HG03571 (cell line): ENCODE data around the gene PWWP2B.
A peak's percentile ranks its signal among the peaks of the same experiment; 100 is the strongest.

Source experiments
- ATAC-seq: cut with Tn5 transposase; IDR thresholded peaks from one replicate; pipeline ENCODE4 v1.9.1; 2021; ENCODE audit not compliant: unreplicated experiment

The PWWP2B gene

GRCh38 chr10:132444877-132445351 lies 47.9 kb downstream of the PWWP2B start:
- no peak for ATAC-seq

DNA sequence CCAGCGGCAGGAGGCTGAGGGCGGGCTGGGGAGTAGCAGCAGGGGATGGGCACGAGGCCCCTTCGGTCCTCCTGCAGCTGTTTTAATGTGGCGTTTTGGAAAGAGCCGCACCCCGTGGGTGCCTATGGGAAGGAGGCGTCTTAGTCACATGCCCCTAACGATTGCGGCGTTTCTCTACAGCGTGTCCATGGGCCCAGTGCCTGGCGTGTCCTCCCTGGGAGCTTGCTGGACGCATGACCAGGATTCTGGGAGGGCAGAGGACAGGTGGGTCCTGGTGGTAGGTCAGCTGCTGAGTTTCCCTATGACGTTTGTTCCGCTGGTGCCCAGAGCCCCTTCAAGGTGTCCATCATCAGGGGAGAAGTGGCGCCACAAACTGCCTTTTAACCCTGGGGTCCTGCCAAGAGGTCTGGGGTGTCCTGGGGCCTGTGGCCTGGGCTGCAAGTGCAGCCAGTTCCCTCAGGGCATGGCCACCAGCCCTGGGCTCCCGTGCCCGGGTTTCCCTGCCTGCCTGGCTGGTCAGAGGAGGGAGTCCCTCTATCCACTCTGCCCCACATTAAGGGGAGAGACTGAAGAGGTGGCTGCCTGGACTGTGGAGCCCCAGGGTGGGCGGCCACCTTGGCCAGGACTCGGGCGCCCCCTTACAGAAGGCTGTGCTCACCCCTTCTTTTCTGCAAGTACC lies 48.7 kb downstream of the PWWP2B start:
- no peak for ATAC-seq

GRCh38 chr10:132446195-132446581 lies 49.2 kb downstream of the PWWP2B start:
- no peak for ATAC-seq

GRCh38 chr10:132446661-132447445 lies 49.9 kb downstream of the PWWP2B start:
- no peak for ATAC-seq

- ATAC-seq, result no peak
Observed at GRCh38 chr10:132447446-132448247, 50.6 kb downstream of the PWWP2B start.

GRCh38 chr10:132448248-132448731 lies 51.3 kb downstream of the PWWP2B start:
- ATAC-seq, result no peak

DNA sequence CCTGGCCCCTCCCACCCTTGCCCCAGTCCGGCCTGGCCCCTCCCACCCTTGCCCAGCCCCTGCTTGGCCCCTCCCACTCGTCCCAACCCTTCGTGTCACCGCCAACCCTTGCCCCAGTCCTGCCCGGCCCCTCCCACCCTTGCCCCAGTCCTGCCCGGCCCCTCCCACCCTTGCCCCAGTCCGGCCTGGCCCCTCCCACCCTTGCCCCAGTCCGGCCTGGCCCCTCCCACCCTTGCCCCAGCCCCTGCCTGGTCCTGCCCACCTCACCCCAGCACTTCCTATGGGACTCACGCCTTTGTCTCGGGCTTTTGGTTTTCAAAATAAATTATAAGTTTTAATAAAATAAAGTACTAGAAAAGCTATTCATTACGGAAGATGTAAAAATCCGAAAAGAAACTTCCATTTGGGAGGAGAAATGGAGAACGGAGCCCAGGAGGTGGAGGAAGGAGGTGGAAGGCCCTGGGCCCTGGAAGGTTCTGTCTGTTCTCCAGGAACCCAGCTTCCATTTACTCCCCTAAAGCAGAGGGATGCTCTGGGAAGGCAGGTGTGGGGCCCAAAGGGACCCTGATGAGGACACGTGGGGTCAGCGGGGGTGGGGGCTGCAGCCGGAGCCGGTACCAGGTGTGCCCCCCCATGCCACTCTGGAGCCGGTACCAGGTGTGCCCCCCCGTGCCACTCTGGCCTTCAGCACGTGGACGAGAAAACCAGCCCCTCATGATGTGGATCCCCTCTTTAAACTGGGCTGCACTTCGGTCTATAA lies 52.2 kb downstream of the PWWP2B start:
- no peak for ATAC-seq

GRCh38 chr10:132449811-132450181 lies 52.8 kb downstream of the PWWP2B start:
- ATAC-seq, result no peak

GRCh38 chr10:132450466-132450824 lies 53.4 kb downstream of the PWWP2B start:
- ATAC-seq, result no peak

GRCh38 chr10:132450825-132451505 lies 54.0 kb downstream of the PWWP2B start:
- no peak for ATAC-seq

DNA sequence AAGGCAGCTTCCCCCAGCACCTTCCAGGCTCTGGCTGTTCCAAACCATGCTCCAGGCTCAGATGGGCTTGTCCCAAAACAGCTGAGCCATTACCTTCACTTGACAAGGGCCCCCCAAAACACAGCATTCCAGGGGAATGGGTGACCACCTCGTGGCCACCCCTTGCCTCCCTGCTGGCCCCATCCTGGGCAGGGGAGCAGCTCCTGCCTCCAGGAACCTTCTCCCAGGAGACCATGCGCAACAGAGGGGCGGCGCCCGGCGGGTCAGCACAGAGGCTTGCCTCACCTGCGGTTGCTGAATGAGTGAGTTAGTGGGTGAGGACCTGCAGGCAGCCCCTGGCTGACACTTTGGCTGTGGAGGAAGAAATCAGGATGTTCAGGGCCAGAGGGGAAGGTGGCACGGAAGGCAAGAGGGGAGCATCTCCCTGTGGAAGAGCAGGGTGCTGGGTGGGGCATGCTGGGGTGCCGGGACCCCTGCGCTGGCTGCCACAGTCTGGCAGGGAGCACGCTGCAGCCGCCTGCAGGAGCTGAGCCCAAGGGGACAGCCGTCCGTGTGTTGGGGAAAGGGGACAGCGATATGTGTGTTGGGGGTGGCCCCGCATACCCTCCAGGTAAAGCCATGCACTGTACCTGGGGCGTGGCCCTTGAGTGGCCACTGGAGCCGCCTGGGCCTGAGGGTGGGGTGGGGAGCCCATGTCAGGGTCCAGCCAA lies 54.7 kb downstream of the PWWP2B start:
- ATAC-seq, result no peak

DNA sequence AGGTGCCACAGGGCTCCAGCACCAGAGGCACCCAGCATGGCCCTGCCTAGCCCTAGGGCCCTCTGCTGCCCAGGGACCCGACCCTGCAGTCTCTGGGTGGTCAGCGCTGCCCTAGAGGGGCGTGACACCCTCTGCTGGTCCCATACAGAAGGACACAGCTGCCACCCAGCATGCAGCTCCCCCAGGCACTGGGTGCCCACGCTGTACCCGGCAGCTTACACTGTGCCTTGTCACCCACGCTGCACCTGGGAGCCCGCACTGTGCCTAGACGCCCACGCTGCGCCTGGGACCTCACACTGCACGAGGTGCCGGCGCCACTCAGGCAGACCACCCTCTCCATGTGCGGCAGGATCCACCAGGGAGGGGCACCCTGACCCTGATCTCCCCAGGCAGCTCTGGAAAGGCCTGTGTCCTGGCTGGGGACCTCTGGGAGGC lies 55.2 kb downstream of the PWWP2B start:
- ATAC-seq, result no peak

DNA sequence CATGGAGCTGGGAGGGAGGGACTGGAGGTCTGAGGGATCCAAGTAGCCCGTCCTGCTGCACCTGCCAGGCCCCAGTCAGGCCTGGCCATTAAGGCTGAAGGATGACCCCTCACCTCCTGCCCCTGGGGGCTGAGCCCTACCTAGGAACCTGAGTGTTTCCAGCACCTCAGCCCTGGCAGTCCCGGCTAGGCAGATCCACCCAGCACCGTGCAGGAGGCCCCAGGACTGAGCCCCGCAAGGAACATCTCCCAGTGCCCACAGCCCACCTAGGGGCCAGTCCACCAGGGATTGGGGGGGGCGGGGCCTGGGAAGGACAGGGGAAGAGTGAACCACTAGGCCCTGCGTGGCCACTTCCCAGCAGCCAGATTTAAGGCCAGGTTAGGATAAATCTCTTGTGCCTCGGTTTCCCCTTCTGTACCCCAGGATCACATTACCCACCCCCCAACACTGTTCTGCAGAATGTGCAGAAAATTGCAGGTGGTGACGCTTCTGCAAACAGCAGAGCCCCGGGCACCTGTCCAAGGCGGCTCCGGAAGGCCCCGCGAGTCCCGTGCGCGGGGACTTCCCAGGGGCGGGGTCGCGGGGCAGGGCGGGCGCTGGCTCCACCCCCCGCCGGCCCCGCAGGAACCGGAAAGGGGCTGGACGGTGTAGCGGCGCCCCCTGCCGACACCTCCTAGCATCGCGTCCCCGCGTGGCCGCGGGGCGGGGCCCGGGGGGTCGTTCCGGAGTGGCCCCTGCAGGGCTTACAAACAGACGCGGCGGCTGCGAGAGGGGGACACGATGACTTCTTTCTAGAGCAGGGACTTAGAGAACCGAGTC lies 55.9 kb downstream of the PWWP2B start:
- peak; percentile 72 for ATAC-seq

GRCh38 chr10:132453470-132453861 lies 56.5 kb downstream of the PWWP2B start:
- no peak for ATAC-seq

DNA sequence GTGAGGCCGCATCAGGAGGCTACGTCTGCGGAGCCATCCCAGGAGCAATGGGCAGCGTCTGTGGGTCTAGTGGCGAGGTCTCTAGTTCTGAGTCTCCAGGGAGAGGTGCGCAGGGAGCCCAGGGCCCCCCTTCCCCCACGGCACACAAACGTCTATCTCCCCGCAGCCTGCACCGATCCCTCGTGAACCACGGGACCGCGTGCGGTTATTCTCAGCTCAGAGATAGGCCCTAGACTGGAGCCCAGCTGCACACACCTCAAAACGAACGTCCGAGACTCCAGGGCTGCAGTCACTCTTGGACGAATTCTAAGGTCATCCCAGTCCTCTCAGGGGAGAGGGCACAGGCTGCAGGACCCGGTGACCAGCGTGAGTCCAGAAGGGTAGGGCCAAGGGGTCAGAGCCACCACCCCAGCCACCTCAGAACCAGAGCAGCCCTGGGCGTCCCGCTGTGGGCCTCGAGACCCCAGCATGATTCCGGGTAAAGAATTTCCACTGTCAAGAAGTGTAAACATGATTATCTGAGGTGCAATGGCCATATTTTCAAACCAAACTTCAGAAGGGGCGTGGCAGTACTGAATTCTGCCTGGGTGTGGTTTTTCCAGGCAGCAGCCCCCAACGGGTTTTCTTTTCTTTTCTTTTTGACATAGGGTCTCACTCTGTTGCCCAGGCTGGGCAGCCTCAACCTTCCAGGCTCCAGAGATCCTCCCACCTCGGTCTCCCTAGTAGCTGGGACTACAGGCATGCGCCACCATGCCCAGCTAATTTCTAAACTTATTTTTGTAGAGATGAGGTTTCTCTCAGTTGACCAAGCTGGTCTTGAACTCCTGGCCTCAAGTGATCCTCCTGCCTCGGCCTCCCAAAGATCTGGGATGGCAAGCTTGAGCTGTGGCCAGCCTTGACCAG lies 57.5 kb downstream of the PWWP2B start:
- no peak for ATAC-seq

GRCh38 chr10:132455441-132455971 lies 58.5 kb downstream of the PWWP2B start:
- ATAC-seq, result no peak
